ENCODE measurements around the gene ENKUR.
"Not testable (repeated sequence)": the region's sequence is repeated elsewhere in the genome, so short reads cannot be mapped to it uniquely, and the experiment has no call there.

The ENKUR gene

DNA sequence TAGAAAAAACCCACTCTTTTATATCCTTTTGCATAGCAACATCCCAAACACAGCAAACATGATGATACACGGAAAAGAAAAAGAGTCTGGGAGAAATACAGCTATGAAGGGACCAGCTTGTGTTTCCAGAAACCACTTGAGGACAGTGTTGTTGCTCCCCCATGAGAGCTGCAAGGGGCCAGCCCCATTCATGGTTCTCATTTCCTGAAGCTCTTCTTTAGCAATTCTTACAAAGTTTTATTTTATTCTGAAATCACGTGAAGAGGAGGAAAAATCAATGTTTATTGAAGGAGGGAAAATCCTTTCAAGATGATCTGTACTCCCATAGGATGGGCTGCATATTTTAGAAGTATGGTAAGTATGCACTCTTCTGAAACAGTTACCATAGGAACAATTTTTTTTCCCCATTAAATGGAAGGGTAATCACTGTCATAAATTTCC is 46.1 kb downstream of the ENKUR start:
- no peak for DNase-seq

DNA sequence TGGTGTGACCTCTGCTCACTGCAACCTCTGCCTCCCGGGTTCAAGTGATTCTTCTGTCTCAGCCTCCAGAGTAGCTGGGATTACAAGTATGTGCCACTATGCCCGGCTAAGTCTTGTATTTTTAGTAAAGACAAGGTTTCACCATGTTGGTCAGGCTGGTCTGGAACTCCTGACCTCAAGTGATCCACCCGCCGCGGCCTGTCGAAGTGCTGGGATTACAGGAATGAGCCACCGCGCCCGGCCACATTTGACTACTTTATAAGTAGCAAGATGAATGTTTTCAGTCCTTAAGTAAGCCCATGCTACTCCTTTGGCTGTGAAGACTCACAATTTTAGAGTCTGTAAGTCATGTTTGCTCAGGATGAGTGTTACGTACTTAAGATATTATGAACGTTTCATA is 47.0 kb downstream of the ENKUR start:
- not testable (repeated sequence) for DNase-seq

DNA sequence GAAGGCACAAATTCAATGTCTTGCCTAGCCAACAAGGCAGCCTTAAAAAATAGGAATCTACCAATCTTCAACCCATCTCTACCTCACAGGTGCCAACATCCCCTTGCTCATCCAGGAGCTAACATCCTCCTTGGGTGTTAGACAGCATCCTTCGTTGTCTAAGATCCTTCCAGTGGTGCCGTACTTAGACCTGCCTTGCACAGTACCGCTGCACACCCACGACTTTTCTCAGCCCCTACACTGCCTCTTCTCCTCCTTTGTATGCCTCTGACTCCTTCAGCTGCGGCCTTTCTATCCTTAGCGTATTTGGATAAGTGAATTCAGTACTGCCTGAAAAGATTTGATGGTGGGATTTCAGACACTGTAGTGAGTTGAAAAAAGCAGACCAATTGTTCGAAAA is 47.6 kb downstream of the ENKUR start:
- DNase-seq: no peak

DNA sequence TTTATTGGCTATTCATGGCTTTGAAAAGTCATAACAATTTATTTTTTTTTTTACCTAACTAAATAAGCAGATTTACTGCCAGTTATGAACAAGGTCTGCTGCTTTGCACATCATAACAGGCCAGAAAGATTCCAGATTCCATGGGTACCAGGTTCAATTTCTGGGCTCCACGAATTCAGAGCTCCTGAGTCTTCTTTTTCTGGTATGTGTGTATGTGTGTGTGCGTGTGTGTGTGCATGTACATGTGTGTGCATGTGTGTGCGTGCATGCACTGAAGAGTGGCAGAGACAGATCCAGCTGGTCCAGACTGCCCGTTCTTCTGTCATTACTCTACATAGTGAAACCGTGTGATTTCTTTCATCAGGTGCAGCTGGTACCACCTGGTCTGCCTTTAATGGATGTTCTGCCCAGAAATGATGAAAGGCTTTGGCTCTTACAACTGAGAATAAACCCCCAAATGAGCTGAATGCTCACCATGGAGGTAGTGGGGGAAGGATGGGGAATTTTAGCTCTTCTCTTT is 48.9 kb downstream of the ENKUR start:
- DNase-seq: no peak

DNA sequence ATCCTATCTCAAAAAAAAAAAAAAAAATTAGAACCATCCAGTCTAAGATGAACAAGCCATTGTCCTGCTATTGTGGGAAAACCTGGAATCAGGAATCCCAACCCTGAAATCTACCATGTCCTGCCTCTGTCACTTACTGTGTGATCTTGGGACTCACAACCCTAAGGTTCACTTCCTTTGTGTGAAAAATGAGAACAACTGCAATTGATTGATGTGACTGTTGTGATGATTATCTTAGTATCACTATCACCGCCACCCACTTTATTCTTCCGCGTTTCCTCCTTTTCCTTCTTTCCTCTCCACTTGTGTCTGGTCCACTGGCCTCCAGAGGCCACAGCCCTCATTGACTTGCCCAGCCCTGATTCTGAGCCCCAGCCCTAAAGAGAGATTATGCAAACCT is 50.9 kb downstream of the ENKUR start:
- no peak for DNase-seq

DNA sequence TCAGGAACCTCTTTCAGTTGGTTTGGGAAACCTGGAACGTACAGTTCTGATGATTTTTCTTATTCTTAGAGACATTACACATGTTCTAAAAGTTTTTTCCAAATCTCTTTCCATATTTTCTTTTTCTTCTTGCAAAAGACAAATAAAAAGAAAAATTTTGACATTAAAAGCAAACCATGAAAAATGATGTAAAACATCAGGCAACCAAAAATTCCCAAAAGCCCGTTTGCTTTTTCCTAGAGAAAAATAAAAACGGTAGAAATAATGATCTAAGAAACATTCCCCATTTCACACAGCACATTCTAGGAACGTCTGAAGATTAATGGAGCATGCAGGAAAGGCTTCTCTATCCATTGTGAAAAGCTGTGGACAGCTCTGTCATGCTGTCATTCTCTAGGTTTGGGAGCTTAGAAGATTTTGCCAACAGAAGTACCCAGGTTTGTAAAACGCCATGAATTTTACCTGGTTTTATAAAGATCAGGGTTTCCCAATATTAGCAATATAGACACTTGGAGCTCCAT is 52.4 kb downstream of the ENKUR start:
- no peak for DNase-seq

DNA sequence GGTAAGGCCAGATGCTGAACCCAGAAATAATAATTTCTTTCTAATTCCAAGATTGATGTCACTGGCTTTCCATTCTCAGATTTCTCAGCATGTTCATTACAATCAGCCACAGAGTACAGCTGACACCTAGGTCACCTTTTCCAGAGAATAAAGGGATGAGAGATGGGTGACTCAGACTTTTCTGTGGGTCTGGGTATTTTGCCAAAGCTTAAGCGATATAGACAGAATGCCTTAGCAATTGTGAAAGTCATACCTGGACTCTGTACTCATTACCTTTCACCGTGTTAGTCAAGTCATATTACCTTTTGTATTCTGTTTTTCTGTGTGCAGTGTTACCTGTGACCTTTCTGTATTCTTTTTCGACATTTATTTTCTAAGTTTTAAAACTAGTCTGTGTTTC is 53.0 kb downstream of the ENKUR start:
- no peak for DNase-seq

DNA sequence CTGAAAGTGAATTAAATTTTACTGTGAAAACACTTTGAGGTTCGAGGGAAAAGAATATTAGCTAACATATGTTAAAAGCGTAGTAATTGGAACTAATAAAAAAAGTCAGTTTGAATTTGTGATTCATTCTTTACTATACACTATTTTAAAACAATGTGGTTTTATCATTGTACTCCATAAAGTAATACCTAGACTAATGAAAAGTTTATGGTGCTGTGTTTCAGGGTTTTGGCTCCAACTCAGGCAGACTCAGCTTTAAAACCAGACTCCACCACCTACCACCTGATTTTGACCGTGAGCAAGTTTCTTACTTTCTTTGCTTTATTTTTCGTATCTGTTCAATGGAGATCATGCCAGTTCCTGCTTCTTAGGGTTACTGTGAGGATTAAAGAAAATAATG is 54.4 kb downstream of the ENKUR start:
- DNase-seq: no peak

DNA sequence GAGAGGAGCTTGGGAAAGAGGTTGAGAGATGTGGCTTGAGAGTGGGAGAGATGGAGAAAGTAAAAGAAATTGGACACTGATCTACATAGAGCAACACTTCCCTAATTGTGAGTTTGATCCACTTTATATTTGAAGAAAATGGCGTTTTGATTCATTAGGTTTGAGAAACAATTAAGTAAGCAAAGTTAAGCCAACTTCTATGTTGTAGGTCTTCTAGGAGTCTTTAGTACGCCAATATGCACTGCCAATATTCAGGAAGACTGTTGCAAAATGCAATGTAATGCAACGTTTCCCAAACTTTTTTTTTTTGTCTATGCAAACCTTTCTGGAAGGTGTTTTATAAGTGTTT is 56.6 kb downstream of the ENKUR start:
- DNase-seq: no peak

DNA sequence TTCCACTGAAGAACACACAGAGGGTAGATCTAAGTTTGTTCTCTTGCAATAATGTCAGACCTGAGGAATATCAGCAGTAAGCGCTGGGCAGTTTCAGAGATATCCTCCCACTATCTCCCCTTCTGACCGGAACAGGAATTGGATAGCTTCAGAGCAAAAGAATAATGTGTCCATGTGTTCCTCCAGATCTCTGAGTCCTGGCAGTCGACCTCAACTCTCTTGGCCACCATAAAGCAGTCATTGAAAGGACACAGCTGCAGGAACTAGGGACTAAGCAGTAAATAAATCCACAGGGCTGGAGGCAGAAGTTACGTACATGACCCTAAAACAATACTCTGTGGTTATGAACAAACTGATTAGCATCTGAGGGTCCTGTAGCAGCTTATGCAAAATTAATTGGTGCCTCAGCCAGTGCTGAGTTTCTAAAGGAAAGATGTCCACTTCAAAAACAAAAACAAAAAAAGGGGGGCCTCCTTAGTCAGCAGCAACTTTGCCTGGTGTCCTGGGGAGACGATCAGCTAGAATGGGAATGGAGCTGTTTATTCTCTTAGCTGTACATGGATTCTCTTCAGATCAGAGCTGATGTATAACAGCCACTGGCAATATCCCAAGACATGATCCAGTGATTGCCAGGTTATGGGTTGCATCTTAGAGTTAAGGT is 57.1 kb downstream of the ENKUR start:
- no peak for DNase-seq

DNA sequence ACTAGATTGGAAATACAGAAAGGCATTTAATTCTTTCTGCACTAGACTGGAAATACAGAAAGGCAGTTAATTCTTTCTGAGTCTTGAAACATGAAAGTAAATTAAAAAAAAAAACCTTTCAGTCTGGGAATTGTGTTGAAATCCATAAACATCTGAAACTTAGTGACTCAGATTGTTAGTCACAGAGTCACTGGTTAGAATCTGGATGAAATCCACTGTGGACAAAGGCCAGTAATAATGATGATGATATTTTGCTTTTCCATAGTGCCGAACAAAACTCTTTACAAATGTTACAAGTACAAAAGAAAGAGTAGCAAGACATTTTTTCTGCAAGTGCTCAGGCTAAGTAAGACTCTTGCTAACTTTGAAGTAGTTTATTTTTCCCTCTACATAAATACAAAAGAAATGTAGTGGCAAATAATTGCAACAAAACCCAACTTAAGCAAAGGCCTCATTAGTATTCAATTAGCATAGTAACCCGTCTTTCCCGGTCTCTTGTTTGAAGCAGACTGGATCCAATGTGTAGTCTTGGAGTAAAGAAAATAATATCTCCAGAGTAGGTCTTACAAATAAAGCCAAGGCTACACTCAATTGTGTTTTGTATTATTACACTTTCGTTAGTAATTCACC is 57.8 kb downstream of the ENKUR start:
- no peak for DNase-seq

DNA sequence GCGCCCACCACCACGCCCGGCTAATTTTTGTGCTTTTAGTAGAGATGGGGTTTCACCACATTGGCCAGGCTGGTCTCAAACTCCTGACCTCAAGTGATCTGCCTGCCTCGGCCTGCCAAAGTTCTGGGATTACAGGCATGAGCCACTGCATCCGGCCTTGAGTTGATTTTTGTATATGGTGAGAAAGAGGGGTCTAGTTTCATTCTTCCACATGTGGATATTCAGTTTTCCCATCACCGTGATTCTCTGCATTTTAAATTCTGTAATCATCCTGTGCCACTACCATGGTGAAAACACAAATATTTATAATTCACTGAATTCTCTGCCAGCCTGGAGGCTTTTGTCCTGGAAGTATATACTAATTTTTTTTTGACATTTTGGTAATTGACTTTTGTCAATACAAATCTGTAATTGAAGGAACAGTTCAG is 58.3 kb downstream of the ENKUR start:
- not testable (repeated sequence) for DNase-seq

DNA sequence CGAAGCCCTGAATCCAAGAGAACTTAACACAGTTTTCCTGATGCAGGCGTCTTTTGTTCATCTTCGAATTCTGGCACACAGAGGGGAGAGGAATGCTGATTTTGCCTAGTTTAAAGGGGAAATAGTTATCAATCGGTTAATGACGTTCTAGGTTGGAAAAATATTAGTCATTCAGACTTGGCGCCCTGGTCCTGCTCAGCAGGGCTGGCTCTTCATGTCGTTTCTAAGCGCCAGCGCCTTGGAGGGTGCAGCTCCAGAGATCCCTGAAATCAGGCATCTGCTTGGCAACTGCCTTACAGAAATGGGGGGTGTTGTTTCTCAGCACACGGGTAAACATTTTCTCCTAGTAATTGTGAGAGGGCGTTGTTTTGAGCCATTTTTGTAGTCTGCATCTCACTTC is 62.3 kb downstream of the ENKUR start:
- no peak for DNase-seq

DNA sequence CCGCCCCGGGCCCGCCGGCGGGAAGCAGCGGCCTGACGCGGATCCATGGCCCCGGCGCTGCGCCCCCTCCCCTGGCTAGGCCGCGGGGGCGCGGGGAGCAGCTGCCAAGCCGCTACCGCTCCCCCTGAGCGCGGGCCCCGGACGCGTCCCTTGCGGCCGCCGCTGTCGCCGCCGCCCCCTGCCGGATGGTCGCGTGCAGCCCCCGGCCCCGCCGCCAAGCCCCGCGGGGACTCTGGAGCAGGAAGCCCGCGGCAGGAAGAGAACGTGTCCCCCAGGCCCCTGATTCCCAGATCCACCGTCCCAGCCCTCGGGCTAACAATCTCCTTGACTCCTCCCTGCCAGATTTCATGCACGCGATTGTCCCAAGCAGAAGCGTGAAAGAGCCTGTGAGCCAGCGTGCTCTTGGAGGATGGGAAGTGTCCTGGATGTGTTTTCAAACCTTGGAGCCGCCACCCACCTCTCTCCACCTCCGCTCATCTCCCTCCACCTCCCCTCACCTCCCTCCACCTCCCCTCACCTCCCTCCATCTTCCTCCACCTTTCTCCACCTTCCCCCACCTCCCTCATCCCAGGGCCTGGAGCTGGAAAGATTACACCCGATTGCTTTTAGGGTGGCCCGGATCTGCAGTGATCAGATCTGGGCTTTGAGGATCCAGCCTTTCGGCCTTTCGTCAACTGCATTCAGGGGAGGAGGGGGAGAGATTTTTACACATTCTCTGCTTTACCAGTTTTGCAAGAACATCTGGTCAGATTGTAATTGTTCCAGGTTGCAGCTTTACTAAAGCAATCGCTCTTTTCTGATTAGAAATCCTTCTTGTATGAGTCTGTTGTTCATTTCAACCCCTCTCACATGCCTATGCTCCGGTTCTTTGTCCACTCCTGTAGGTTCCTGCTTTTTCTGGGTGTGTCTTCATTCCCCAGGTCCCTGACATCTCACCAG is 63.0 kb downstream of the ENKUR start:
- peak; percentile 10 to 59 (median 48) for DNase-seq

DNA sequence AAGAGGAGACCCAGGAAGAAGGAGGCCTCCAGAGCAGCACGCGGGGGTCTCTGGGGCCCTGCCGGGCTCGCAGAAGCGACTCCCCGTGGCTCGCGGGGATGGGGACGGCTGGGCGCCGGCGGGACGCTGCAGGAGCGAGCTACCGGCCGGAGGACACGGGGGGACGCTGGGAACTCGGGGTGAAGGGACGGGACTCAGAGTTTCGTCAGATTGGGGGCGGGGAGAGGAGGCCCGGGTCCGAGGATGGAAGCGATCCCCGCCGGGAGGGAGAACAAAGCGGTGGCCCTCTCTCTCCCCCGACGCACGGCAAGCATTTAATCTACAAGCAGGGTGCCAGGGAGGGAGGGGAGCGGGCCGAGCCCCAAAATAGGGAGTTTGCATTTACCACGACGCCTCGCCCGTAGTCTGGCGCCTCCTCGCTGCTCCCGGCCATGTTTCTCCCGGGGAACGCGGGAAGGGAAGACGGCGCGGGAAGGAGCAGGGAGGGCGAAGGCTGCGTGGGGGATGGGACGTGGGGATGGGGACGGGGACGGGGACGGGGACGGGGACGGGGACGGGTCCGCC is 63.7 kb downstream of the ENKUR start, which contains the start of gene PRTFDC1:
Gene PRTFDC1 (minus strand): TSS at position 464 of the 564 bp plus-strand sequence. CDS start 31 bp downstream, at position 433.
- DNase-seq: peak; percentile 4 to 59 (median 26)

DNA sequence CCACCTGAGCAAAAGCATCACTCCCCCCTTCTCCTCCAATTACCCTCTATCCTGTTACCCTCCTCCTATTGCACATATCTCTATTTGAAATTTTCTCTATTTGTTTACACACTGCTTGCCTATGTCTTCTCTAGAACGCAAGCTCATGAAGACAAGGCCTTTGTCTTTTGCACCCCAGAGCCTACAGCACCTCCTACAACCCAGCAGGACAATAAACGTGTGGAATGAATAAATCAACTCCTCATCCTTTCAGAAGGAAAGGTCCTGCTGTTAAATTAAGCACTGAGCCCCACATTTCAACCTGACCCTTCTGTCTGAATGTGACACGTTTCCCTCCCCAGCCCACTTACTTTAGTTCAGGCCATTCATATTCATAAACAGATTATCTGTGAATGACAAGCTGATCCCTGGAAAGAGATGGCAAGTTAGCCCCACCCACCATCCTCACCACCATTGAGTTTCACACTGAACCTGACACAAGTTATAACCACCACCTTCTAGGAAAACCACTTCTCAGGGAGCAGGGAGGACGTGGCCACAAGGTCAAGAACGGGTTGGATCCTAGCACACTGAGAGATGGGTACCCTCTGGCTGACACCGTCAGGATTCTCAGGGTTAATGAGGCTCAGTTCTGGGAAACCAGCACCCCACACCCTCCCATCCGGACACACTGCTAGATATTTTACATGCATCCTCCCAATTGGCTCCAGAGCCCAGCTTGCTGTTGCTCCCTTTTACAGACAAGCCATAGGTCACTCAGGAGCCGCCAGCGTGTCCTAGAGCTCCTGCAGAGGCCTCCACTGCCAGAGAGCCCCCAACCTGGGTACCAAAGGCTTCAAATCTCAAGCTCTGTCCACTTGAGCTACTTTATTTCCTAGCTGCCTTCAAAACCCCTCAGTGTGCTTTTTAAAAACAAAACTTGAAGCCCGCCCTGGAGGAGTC is 64.5 kb downstream of the ENKUR start:
- peak in 1 of 6 experiments; percentile 43 for DNase-seq

DNA sequence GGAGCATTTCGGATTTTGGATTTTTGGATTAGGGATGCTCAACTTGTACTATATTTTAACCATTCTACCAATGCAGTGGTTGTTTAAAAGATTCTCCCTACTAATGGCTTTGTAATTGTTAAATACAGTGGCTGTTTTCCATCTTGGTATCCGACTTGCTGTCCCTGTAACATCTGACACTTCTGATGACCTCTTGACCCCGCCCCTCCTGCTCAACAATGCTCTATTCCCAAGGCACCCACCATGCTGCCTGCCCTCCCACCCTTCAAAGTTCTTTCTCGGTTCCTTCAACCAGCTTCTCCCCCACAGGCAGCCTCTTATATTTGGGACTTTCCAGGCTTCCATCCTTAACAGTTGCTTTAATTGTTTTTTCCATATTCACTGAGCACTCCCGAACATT is 65.5 kb downstream of the ENKUR start:
- no peak for DNase-seq

DNA sequence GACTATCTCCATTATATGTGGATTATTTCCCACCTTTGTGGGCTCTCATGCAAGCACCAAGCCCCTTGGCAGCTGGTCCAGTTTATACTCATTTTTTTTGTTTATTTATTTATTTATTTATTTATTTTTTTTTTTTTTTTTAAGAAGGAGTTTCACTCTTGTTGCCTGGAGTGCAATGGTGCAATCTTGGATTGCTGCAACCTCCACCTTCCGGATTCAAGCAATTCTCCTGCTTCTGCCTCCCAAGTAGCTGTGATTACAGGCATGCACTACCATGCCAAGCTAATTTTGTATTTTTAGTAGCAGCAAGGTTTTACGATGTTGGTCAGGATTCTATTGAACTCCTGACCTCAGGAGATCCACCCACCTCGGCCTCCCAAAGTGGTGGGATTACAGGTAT is 66.3 kb downstream of the ENKUR start:
- DNase-seq: no peak

DNA sequence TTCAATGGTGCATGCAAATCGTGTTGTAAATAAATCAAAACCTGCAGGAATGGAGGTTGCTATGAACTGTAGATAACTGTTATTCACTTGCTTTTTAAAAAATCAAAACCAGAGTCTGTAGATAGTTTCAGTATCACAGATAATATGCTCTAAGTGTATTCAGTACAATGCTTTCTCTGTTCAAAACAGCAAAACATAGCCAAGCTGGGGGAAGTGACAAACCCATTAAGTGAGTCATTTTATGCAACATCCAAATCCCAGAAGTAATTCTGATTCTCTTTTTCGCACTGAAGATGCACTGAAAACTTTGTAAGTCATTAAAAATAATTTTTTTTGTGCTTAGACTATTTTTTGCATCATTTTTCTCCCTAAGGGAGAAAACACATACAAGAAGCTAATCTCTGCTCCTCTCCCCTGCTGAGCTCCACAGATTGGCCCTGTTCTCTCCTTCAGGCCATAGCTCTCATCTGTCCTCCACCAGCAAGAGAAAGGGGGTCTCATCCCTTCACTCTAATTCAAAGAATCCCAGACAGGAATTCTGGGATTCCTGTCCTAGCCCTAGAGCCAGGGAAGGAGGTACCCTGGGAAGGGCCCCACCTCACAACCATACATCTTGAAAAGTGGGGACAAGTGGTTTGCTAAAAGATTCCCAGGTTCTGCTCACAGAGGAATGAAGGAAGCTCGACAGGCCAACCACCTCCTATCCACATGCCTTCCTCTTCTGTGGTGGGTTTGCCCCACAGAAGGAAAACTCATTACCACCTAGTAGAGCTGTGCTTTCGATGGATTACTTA is 68.5 kb downstream of the ENKUR start:
- no peak for DNase-seq

DNA sequence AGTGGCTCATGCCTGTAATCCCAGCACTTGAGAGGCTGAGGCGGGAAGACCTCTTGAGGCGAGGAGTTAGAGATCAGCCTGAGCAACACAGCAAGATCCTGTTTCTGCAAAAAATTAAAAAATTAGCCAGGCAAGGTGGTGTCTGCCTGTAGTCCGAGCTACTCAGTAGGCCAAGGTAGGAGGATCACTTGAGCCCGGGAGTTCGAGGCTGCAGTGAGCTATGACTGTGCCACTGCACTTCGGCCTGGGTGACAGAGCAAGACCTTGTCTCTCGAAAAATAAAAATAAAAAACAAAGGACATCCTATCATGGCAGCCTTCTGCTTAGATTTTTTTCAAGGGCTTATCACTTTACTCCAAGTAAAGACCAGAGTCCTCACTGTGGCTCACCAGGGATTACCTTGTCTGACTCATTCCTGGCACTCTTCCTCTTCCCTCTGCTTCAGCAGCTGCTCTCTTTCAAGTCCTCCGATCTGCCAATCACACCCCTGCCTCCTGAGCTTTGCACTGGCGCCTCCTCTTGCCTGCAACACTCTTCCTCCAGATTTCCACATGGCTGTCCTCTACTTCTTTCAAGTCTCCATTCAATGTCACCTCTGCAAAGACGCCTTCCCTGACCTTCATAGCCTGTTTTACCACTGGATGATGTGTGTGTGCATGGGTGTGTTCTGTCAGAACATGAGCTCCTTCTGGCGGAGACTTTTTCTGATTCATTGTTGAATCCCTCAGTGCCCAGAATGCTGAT is 71.3 kb downstream of the ENKUR start:
- no peak for DNase-seq
